ENCODE measurements around the gene RAB26. TPM values are rescaled to one million over a fixed set of nuclear protein-coding genes. Genes with fewer than 3 reads are reported as not detected.
"Not testable (repeated sequence)": the region's sequence is repeated elsewhere in the genome, so short reads cannot be mapped to it uniquely, and the experiment has no call there.

The RAB26 gene
- total and polyA plus RNA-seq, 2 experiments from 2014 or later: 4.1 to 8.7 TPM

DNA sequence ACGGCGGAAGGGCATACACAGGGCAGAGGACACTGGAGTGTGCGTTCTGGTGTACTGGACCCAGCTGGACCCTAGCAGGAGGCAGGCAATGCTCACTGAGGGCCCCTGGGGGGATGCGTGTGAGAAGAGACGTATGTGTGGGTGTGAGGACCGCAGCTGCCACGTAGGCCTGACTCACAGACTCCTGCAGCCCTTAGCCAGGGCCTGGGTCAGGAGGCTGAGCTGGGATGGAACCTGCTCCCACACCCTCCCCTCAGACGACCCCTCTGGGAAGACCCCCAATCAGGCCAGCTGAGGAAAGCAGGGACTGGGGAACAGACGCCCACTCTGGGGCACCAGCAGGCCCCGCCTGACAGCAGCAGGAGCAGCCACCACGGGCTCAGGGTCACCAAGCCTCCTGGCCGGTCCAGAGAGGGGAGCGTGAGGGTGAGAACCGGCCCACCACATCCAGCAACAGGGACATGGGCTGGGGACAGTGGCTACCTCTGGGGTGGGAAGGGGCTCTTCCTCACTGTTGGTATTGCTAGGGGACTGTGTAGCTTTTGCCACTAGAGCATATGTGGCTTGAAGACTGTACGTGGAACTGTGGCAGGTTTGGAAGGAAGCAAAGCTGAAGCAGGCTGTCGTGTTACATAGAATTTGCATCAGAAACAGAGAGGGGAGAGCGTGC is 41.2 kb upstream of the RAB26 start:
- H4K20me1 ChIP-seq (replicated peaks; ENCODE audit: insufficient read depth); H3K27me3 ChIP-seq (ENCODE audit: insufficient read depth); H3K4me1 Mint-ChIP-seq; H3K4me2 ChIP-seq; H3K4me1 ChIP-seq (ENCODE audit: insufficient read depth); ATAC-seq; H3K9me3 Mint-ChIP-seq; H2AFZ ChIP-seq; H3K4me3 Mint-ChIP-seq; H3K27ac Mint-ChIP-seq; H3K79me2 ChIP-seq (replicated peaks; ENCODE audit: insufficient read depth); H3K4me3 ChIP-seq; H3K36me3 ChIP-seq (ENCODE audit: insufficient read depth); H3K27me3 Mint-ChIP-seq (ENCODE audit: insufficient read depth, low read depth, poor library complexity); H3K9me2 ChIP-seq (ENCODE audit: insufficient read depth); DNase-seq (ENCODE audit: low spot score); H3F3A ChIP-seq (replicated peaks; ENCODE audit: low read depth); H3K27ac ChIP-seq (ENCODE audit: low read depth): not testable (repeated sequence)
- peaks cover 11% of the 10 kb centered on the region for H3K36me3 Mint-ChIP-seq (ENCODE audit: low read depth)

DNA sequence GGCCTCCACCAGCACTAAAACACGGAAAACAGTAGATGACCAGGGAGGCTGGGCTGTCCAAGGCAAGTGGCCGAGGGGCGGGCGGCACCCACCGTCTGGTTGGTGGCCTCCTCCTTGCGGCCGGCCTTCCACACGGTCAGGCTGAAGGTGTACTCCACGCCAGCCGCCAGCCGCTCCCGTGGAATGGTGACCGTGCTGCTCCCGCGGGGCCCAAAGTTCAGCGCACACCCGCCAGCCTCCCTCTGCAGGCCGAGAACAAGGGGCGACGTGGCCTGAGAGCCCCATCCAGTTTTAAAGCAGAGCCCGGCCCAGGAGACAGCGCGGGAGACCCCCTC is 40.7 kb upstream of the RAB26 start:
- not testable (repeated sequence) for H3K4me2 ChIP-seq; H3F3A ChIP-seq (replicated peaks; ENCODE audit: low read depth); DNase-seq (ENCODE audit: low spot score); H2AFZ ChIP-seq; H3K36me3 ChIP-seq (ENCODE audit: insufficient read depth); H4K20me1 ChIP-seq (replicated peaks; ENCODE audit: insufficient read depth); H3K27me3 ChIP-seq (ENCODE audit: insufficient read depth); H3K4me3 Mint-ChIP-seq; H3K79me2 ChIP-seq (replicated peaks; ENCODE audit: insufficient read depth); H3K4me1 Mint-ChIP-seq; H3K27me3 Mint-ChIP-seq (ENCODE audit: insufficient read depth, low read depth, poor library complexity); H3K27ac Mint-ChIP-seq; H3K4me1 ChIP-seq (ENCODE audit: insufficient read depth); H3K9me2 ChIP-seq (ENCODE audit: insufficient read depth); H3K9me3 Mint-ChIP-seq; ATAC-seq; H3K27ac ChIP-seq (ENCODE audit: low read depth); H3K4me3 ChIP-seq
- peaks cover 11% of the 10 kb centered on the region for H3K36me3 Mint-ChIP-seq (ENCODE audit: low read depth)

DNA sequence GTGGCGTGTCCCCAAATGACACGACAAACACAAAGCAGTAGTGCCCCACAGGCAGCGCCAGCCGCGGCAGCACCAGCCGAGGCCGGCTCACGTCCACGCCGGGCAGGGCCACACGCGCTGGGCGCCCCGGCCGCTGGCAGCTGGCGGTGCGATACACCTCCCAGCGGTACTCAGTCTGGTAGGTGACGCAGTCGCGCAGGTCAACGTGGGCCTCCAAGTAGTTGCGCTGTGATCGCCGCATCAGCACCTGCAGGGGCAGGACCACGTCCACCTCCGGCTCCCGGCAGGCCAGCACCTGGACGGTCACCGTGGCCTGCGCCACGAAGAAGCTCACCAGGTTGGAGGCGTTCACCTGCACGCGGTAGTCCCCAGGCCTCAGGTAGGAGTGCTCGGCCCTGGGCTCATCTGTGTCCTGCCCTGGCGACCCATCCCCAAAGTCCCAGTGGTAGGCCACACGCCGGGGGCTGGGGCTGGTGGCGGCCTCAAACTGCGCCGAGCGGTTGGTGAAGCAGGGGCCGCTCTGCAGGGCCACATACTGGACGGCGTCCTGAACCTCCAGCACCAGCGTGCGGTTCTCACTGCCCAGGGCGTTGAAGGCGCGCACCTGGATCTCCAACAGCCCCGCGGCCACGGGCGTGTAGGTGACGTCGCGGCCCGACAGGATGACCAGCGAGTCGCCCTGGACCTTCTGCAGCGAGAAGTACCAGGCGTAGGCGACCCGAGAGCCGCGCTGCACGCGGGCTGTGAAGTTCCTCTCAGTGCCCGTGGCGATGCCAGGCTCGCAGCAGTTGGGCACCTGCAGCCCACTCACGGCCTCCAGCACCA is 39.8 kb upstream of the RAB26 start:
- not testable (repeated sequence) for H3K4me3 Mint-ChIP-seq; H3K4me1 Mint-ChIP-seq; H3K4me2 ChIP-seq; H3K9me3 Mint-ChIP-seq; H3K4me1 ChIP-seq (ENCODE audit: insufficient read depth); H4K20me1 ChIP-seq (replicated peaks; ENCODE audit: insufficient read depth); H3K79me2 ChIP-seq (replicated peaks; ENCODE audit: insufficient read depth); H2AFZ ChIP-seq; H3K27me3 Mint-ChIP-seq (ENCODE audit: insufficient read depth, low read depth, poor library complexity); DNase-seq (ENCODE audit: low spot score); H3K27ac Mint-ChIP-seq; H3K27ac ChIP-seq (ENCODE audit: low read depth); H3K36me3 ChIP-seq (ENCODE audit: insufficient read depth); ATAC-seq; H3K27me3 ChIP-seq (ENCODE audit: insufficient read depth); H3K4me3 ChIP-seq; H3F3A ChIP-seq (replicated peaks; ENCODE audit: low read depth); H3K9me2 ChIP-seq (ENCODE audit: insufficient read depth)
- peaks cover 11% of the 10 kb centered on the region for H3K36me3 Mint-ChIP-seq (ENCODE audit: low read depth)

DNA sequence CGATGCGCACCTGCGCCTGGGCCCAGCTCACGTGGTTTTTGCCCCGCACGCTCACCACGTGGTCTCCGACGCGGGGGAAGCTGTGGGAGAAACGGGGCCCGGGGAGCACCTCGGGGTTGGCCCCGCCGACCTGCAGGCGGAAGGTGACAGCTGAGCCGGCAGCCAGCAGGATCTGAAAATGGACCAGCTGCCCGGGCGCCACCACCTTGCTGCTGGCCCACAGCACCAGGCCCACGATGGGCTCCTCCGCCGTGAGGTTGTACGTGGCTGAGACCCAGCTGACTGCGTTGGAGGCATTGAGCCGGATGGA is 39.2 kb upstream of the RAB26 start:
- not testable (repeated sequence) for H3K27me3 Mint-ChIP-seq (ENCODE audit: insufficient read depth, low read depth, poor library complexity); H2AFZ ChIP-seq; H3K27me3 ChIP-seq (ENCODE audit: insufficient read depth); H3K27ac Mint-ChIP-seq; H3K9me2 ChIP-seq (ENCODE audit: insufficient read depth); H3K4me2 ChIP-seq; H3K4me3 Mint-ChIP-seq; H3K27ac ChIP-seq (ENCODE audit: low read depth); H3F3A ChIP-seq (replicated peaks; ENCODE audit: low read depth); H3K9me3 Mint-ChIP-seq; H3K36me3 ChIP-seq (ENCODE audit: insufficient read depth); H3K4me1 ChIP-seq (ENCODE audit: insufficient read depth); ATAC-seq; H3K79me2 ChIP-seq (replicated peaks; ENCODE audit: insufficient read depth); DNase-seq (ENCODE audit: low spot score); H3K4me3 ChIP-seq; H3K4me1 Mint-ChIP-seq; H4K20me1 ChIP-seq (replicated peaks; ENCODE audit: insufficient read depth)
- peaks cover 11% of the 10 kb centered on the region for H3K36me3 Mint-ChIP-seq (ENCODE audit: low read depth)

DNA sequence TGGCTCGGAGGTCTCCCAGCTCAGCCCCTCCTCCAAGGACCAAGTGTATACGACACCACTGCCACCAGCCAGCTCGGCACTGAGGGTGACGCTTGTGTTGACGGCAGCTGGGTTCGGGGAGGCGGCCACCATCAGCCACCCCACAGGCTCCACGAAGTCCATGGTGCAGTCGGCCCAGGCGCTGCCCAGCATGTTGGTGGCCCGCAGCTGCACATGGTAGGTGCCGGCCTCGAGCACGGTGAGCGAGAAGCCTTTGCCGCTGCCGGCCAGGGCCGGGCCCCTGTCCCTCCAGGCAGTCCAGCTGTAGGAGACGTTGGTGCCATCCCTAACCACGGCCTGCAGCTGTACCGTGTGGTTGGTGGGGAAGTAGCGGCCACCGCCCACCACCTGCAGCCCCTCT is 38.6 kb upstream of the RAB26 start:
- peaks cover 11% of the 10 kb centered on the region for H3K36me3 Mint-ChIP-seq (ENCODE audit: low read depth)
- not testable (repeated sequence) for H3K4me3 ChIP-seq; H3K27ac ChIP-seq (ENCODE audit: low read depth); H3F3A ChIP-seq (replicated peaks; ENCODE audit: low read depth); H3K27me3 ChIP-seq (ENCODE audit: insufficient read depth); H3K9me2 ChIP-seq (ENCODE audit: insufficient read depth); H3K27ac Mint-ChIP-seq; H3K36me3 ChIP-seq (ENCODE audit: insufficient read depth); ATAC-seq; H3K4me3 Mint-ChIP-seq; H4K20me1 ChIP-seq (replicated peaks; ENCODE audit: insufficient read depth); H2AFZ ChIP-seq; H3K4me2 ChIP-seq; DNase-seq (ENCODE audit: low spot score); H3K79me2 ChIP-seq (replicated peaks; ENCODE audit: insufficient read depth); H3K4me1 ChIP-seq (ENCODE audit: insufficient read depth); H3K4me1 Mint-ChIP-seq; H3K9me3 Mint-ChIP-seq; H3K27me3 Mint-ChIP-seq (ENCODE audit: insufficient read depth, low read depth, poor library complexity)

DNA sequence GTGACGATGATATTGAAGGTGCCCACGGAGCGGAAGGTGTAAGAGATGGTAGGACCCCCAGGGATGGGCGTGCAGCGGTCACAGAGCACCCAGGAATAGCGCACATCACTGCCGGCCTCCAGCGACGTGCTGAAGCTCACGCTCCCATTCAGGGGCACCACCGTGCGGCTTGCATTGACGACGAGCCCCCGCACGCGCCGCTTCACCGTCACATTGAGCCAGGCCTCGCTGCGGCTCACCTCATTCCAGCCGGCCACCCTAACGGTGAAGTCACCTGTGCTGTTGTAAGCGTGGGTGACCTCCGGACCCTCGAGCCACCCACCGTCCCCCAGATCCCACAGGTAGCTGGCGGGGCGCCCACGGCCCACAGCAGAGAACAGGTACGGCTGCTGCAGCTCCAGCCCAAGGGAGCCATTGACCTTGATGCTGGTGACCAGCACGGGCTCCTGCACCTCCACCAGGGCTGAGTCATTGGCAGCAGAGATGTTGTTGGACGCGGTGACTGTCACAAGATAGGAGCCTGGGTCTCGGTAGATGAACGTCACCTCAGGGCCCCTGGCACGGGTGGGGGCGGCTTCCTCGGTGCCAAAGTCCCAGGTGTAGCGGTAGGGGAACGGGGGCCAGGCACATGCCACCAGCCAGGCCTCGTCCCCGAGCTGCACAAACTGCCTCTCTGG is 38.0 kb upstream of the RAB26 start:
- H3K4me1 Mint-ChIP-seq; H3K9me3 Mint-ChIP-seq; H3K4me3 Mint-ChIP-seq; H3K4me1 ChIP-seq (ENCODE audit: insufficient read depth); H3K79me2 ChIP-seq (replicated peaks; ENCODE audit: insufficient read depth); H3K36me3 Mint-ChIP-seq (ENCODE audit: low read depth); H3K27ac Mint-ChIP-seq; H3K36me3 ChIP-seq (ENCODE audit: insufficient read depth); ATAC-seq; H3K9me2 ChIP-seq (ENCODE audit: insufficient read depth); H3K27ac ChIP-seq (ENCODE audit: low read depth); DNase-seq (ENCODE audit: low spot score); H3K27me3 ChIP-seq (ENCODE audit: insufficient read depth); H4K20me1 ChIP-seq (replicated peaks; ENCODE audit: insufficient read depth); H3K4me3 ChIP-seq; H3F3A ChIP-seq (replicated peaks; ENCODE audit: low read depth); H3K27me3 Mint-ChIP-seq (ENCODE audit: insufficient read depth, low read depth, poor library complexity); H2AFZ ChIP-seq; H3K4me2 ChIP-seq: not testable (repeated sequence)

Measured in GM23338 (cell line).